ENCODE measurements around the gene INKA2. TPM values are rescaled to one million over a fixed set of nuclear protein-coding genes. Genes with fewer than 3 reads are reported as not detected.

INKA2 gene
- total RNA-seq, 1 experiment from 2014 or later, result 0.62 TPM

DNA sequence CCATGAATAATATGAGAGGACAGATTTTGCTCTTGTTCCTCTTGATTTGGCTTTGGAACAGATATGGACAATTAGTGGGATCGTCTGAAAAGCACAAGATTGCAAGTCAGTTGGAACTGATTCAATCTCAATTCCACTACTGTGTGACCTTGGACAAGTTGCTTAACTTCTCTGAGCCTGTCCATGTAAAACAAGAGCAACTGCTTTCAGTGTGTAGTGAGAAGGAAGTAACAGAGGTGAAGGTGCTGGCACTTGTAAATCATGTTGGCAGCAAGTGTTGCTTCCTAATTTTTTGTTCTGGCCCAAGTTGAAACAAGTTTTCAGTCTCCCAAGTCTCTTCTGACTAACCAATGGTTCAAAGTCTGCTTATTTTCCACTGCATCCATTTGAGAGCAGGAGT is 15.3 kb downstream of the INKA2 start:
- POLR2A ChIA-PET (ENCODE audit: low non-redundant PET), result no interaction called here
- no peaks in the 10 kb centered on the region for H3K36me3 ChIP-seq (ENCODE audit: insufficient read depth, low read length, poor library complexity, severe bottlenecking)
- H3K4me3 ChIP-seq (ENCODE audit: low read depth, low read length, poor library complexity, severe bottlenecking), result no peak overlapping the region
- no peak for TF ChIP-seq EZH2 (IDR thresholded peaks at IDR 0.05; ENCODE audit: borderline replicate concordance, low read depth, low read length, poor library complexity, severe bottlenecking)
- TF ChIP-seq, protein P1, sequence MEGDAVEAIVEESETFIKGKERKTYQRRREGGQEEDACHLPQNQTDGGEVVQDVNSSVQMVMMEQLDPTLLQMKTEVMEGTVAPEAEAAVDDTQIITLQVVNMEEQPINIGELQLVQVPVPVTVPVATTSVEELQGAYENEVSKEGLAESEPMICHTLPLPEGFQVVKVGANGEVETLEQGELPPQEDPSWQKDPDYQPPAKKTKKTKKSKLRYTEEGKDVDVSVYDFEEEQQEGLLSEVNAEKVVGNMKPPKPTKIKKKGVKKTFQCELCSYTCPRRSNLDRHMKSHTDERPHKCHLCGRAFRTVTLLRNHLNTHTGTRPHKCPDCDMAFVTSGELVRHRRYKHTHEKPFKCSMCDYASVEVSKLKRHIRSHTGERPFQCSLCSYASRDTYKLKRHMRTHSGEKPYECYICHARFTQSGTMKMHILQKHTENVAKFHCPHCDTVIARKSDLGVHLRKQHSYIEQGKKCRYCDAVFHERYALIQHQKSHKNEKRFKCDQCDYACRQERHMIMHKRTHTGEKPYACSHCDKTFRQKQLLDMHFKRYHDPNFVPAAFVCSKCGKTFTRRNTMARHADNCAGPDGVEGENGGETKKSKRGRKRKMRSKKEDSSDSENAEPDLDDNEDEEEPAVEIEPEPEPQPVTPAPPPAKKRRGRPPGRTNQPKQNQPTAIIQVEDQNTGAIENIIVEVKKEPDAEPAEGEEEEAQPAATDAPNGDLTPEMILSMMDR (conservative IDR thresholded peaks at IDR 0.05; ENCODE audit: low read depth, low read length), result no peak
- BruUV-seq (replicated peaks), result no TSS peak
- H3K9me3 ChIP-seq (ENCODE audit: low read depth, low read length, poor library complexity, severe bottlenecking), result no peaks in the 10 kb centered on the region
- no peak for DNase-seq (ENCODE audit: low spot score)
- intact Hi-C loops (cut with micrococcal nuclease; ENCODE audit: unreplicated experiment), result no loop called here
- CTCF ChIA-PET, result no interaction called here
- peaks cover 8% of the 10 kb centered on the region for H3K4me1 ChIP-seq (ENCODE audit: insufficient read depth, low read length, poor library complexity, severe bottlenecking)
- H3K27ac ChIP-seq (ENCODE audit: low read depth, low read length, poor library complexity, severe bottlenecking), result no peak overlapping the region
- no peaks in the 10 kb centered on the region for H3K27me3 ChIP-seq (replicated peaks; ENCODE audit: insufficient read depth, low read depth, low read length, poor library complexity)

DNA sequence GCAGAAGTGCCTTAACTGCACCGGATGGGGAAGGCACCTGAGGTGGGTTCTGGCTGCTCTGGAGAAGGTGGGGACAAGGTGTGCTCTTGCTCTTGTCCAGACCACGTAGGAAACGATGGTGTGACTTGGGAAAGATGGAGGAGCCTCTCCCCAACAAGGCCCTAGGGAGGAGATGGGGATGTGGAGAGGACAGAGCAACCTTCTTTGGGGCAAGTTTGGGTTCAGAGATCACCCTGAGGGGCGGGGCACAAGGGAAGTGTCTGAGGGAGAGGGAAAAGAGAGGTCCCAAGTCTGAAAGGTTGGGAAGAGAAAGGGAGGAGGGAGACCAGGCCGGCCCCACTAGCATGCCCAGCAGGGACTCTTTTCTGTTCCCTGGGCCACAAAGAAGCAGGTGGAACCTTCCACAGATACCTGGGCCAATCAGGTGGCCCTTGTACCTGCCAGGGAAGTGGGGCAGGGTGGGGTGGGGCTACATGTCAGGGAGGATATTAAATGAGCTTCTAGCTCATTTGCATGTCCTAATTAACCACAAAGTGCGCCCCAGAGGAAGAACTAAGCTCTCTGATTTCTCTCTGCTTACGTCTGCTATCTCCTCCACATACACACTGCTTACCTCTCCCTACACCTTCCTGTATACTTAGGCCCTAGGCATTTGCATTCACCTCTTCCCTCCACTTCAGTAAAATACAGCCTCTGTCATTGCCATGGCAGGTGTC is 15.9 kb downstream of the INKA2 start:
- H3K4me1 ChIP-seq (ENCODE audit: insufficient read depth, low read length, poor library complexity, severe bottlenecking), result peaks cover 8% of the 10 kb centered on the region
- H3K4me3 ChIP-seq (ENCODE audit: low read depth, low read length, poor library complexity, severe bottlenecking), result no peak overlapping the region
- ChIA-PET POLR2A (ENCODE audit: low non-redundant PET) (no interaction called here), CTCF (no interaction called here)
- H3K27me3 ChIP-seq (replicated peaks; ENCODE audit: insufficient read depth, low read depth, low read length, poor library complexity), result no peaks in the 10 kb centered on the region
- H3K36me3 ChIP-seq (ENCODE audit: insufficient read depth, low read length, poor library complexity, severe bottlenecking), result no peaks in the 10 kb centered on the region
- intact Hi-C loops (cut with micrococcal nuclease; ENCODE audit: unreplicated experiment), result no loop called here
- DNase-seq (ENCODE audit: low spot score), result no peak
- TF ChIP-seq, protein P1 (conservative IDR thresholded peaks at IDR 0.05; ENCODE audit: low read depth, low read length), result no peak
- TF ChIP-seq EZH2 (IDR thresholded peaks at IDR 0.05; ENCODE audit: borderline replicate concordance, low read depth, low read length, poor library complexity, severe bottlenecking), result no peak
- no peaks in the 10 kb centered on the region for H3K9me3 ChIP-seq (ENCODE audit: low read depth, low read length, poor library complexity, severe bottlenecking)
- BruUV-seq (replicated peaks), result no TSS peak
- H3K27ac ChIP-seq (ENCODE audit: low read depth, low read length, poor library complexity, severe bottlenecking), result no peak overlapping the region

DNA sequence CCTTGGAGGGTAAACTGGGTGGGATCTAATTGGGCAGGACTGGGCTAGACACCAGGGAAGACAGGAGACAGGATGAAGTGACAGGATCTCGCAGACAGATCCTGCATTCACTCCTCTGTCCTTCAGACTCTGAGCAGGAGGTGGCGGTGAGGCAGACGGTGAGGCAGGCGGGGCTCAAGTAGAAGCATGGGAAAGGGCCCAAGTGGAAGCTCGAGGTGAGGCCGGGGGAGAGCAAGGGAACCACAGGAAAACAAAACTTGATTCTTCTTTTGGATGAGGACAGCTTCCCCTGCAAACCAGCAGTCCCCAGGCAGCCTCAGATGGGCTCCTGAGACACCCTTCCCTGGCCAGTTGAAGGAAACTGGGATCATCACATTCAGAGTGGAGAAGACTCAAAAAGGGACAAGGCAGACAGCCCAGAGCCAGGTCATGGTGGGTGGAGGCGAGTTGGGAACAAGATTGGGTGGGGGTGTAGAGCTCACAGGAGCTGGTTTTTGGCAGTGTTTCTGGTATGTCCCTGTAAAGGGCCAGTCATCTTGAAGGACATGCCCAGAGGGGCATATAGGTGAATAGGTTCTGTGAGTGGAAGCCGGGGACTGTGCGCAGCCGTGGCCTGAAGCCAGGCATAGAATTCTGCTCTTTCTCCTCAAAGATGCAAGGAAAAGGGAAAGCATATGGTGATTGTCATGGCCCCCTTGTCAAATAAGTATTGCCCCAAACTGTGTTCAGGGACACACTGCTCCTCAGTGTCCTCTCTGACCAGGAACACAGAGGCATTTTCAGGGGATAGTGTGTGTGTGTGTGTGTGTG is 18.0 kb downstream of the INKA2 start:
- DNase-seq (ENCODE audit: low spot score), result no peak
- Histone ChIP-seq H3K27ac (ENCODE audit: low read depth, low read length, poor library complexity, severe bottlenecking) (no peak overlapping the region), H3K27me3 (replicated peaks; ENCODE audit: insufficient read depth, low read depth, low read length, poor library complexity) (no peaks in the 10 kb centered on the region), H3K36me3 (ENCODE audit: insufficient read depth, low read length, poor library complexity, severe bottlenecking) (no peaks in the 10 kb centered on the region), H3K4me3 (ENCODE audit: low read depth, low read length, poor library complexity, severe bottlenecking) (no peak overlapping the region), H3K4me1 (ENCODE audit: insufficient read depth, low read length, poor library complexity, severe bottlenecking) (peaks cover 8% of the 10 kb centered on the region), H3K9me3 (ENCODE audit: low read depth, low read length, poor library complexity, severe bottlenecking) (no peaks in the 10 kb centered on the region)
- intact Hi-C loops (cut with micrococcal nuclease; ENCODE audit: unreplicated experiment), result loop anchor here (1.0 kb wide), 1 partner anchor 12 kb away; no protein-coding TSS in a partner anchor
- no TSS peak for BruUV-seq (replicated peaks)
- TF ChIP-seq, protein P1 (conservative IDR thresholded peaks at IDR 0.05; ENCODE audit: low read depth, low read length), result no peak
- no peak for TF ChIP-seq EZH2 (IDR thresholded peaks at IDR 0.05; ENCODE audit: borderline replicate concordance, low read depth, low read length, poor library complexity, severe bottlenecking)
- ChIA-PET POLR2A (ENCODE audit: low non-redundant PET) (no interaction called here), CTCF (no interaction called here)

All from A673 (cell line).